Measurements from ENCODE around the gene TRIM34. TPM values are rescaled to one million over a fixed set of nuclear protein-coding genes. Genes with fewer than 3 reads are reported as not detected.
A peak's percentile ranks its signal among the peaks of the same experiment; 100 is the strongest.
"Not testable (repeated sequence)": the region's sequence is repeated elsewhere in the genome, so short reads cannot be mapped to it uniquely, and the experiment has no call there.

TRIM34 gene
- total and polyA plus RNA-seq, 8 donors: 0.29 to 11.4 (median 3.7) TPM; not detected in 1

- H3K4me3 ChIP-seq: peak within 1 kb of the TSS; percentile 30 to 59 (median 50)
- DNase-seq: peak; percentile 48 to 71
- peaks cover 0 to 4% (median 0%) of the 10 kb centered on the region in 4 donors for H3K36me3 ChIP-seq
- TF ChIP-seq, protein P1, sequence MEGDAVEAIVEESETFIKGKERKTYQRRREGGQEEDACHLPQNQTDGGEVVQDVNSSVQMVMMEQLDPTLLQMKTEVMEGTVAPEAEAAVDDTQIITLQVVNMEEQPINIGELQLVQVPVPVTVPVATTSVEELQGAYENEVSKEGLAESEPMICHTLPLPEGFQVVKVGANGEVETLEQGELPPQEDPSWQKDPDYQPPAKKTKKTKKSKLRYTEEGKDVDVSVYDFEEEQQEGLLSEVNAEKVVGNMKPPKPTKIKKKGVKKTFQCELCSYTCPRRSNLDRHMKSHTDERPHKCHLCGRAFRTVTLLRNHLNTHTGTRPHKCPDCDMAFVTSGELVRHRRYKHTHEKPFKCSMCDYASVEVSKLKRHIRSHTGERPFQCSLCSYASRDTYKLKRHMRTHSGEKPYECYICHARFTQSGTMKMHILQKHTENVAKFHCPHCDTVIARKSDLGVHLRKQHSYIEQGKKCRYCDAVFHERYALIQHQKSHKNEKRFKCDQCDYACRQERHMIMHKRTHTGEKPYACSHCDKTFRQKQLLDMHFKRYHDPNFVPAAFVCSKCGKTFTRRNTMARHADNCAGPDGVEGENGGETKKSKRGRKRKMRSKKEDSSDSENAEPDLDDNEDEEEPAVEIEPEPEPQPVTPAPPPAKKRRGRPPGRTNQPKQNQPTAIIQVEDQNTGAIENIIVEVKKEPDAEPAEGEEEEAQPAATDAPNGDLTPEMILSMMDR (IDR thresholded peaks at IDR 0.05): no peak
- TF ChIP-seq POLR2A (IDR thresholded peaks at IDR 0.05) (no peak), POLR2AphosphoS5 (IDR thresholded peaks at IDR 0.05) (peak; percentile 12 to 74 (median 71)), EP300 (IDR thresholded peaks at IDR 0.05) (no peak)
- peaks cover 15 to 51% (median 19%) of the 10 kb centered on the region in 4 donors for H3K4me1 ChIP-seq
- H3K27ac ChIP-seq: peak within 1 kb of the TSS; percentile 84 to 93 (median 86)
- no peaks in the 10 kb centered on the region for H3K9me3 ChIP-seq
- WGBS, 5 donors: 2 to 7% (median 3%) methylated on average over 2 of the region's 2 CpGs
- no peaks in the 10 kb centered on the region for H3K27me3 ChIP-seq
- intact Hi-C loops (cut with DNase I; ENCODE audit: low total_unique reads): no loop called here
Measured at GRCh38 chr11:5689551-5689983, 64.8 kb downstream of the TRIM34 start, which contains the start of gene TRIM22. TRIM22 (plus strand) TSS chr11:5689790; CDS start chr11:5696233, 6,443 bp downstream.

GRCh38 chr11:5690216-5690615 lies 65.4 kb downstream of the TRIM34 start:
- peak overlapping the region in 4 of 5 donors; percentile 84 to 93 (median 86) for H3K27ac ChIP-seq
- H3K27me3 ChIP-seq: no peaks in the 10 kb centered on the region
- peaks cover 13 to 48% (median 17%) of the 10 kb centered on the region in 4 donors for H3K4me1 ChIP-seq
- no peaks in the 10 kb centered on the region for H3K9me3 ChIP-seq
- peak overlapping the region; percentile 30 to 59 (median 50) for H3K4me3 ChIP-seq
- peaks cover 0 to 4% (median 0%) of the 10 kb centered on the region in 4 donors for H3K36me3 ChIP-seq
- intact Hi-C loops (cut with DNase I; ENCODE audit: low total_unique reads): no loop called here
- peak in 1 of 2 donors; percentile 6 for DNase-seq
- WGBS, 5 donors: 6 to 12% (median 9%) methylated on average over 5 of the region's 5 CpGs
- TF ChIP-seq, protein P1 (IDR thresholded peaks at IDR 0.05): no peak
- no peak for TF ChIP-seq EP300 (IDR thresholded peaks at IDR 0.05)
- no peak for TF ChIP-seq POLR2A (IDR thresholded peaks at IDR 0.05)
- no peak for TF ChIP-seq POLR2AphosphoS5 (IDR thresholded peaks at IDR 0.05)

- Histone ChIP-seq H3K4me3 (peak overlapping the region; percentile 30 to 59 (median 50)), H3K27ac (peak overlapping the region; percentile 69 to 93 (median 85))
Measured at GRCh38 chr11:5690736-5691135, 65.9 kb downstream of the TRIM34 start.

DNA sequence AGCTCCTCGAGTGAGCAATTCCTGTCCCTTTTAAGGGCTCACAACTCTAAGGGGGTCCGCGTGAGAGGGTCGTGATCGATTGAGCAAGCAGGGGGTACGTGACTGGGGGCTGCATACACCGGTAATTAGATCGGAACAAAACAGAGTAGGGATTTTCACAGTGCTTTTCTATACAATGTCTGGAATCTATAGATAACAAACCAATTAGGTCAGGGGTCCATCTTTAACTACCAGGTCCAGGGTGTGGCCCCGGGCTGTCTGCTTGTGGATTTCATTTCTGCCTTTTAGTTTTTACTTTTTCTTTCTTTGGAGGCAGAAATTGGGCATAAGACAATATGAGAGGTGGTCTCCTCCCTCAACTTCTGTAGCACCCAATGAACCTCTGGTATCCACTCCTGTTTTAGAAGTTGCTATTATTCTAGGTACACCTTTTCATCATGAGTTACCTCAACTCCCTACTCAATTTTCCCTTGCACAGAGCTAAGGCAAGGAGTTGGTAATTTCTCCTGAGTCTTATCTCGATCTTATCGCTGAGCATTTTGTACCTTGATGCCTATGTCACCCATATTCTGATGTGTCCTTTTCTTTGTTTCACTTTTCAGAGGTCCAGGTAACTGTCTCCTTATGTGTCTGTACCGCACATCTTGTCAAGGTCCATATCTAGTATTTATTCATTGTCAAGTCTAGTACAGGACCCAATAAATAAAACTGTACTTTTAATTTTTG lies 66.6 kb downstream of the TRIM34 start:
- peaks cover 10 to 45% (median 16%) of the 10 kb centered on the region in 4 donors for H3K4me1 ChIP-seq
- WGBS, 5 donors: 55 to 78% (median 70%) methylated on average over 12 of the region's 12 CpGs
- intact Hi-C loops (cut with DNase I; ENCODE audit: low total_unique reads): not testable (repeated sequence)

More at GRCh38 chr11:5690736-5691135, 65.9 kb downstream of the TRIM34 start:
- intact Hi-C loops (cut with DNase I; ENCODE audit: low total_unique reads): no loop called here
- DNase-seq: no peak
- TF ChIP-seq POLR2AphosphoS5 (IDR thresholded peaks at IDR 0.05) (no peak), EP300 (IDR thresholded peaks at IDR 0.05) (no peak)
- TF ChIP-seq, protein P1 (IDR thresholded peaks at IDR 0.05): no peak
- peaks cover 0 to 4% (median under 1%) of the 10 kb centered on the region in 4 donors for H3K36me3 ChIP-seq
- no peaks in the 10 kb centered on the region for H3K27me3 ChIP-seq
- 3 to 16% (median 6%) methylated on average over 5 of the region's 5 CpGs for WGBS, 5 donors
- no peaks in the 10 kb centered on the region for H3K9me3 ChIP-seq
- H3K4me1 ChIP-seq: peaks cover 10 to 45% (median 16%) of the 10 kb centered on the region in 4 donors

More for the DNA sequence above, 66.6 kb downstream of the TRIM34 start:
- H3K9me3 ChIP-seq, DNase-seq, H3K36me3 ChIP-seq, H3K27me3 ChIP-seq: not testable (repeated sequence)
- peak overlapping the region; percentile 30 to 59 (median 50) for H3K4me3 ChIP-seq
- H3K27ac ChIP-seq: peak overlapping the region; percentile 69 to 93 (median 85)

Measured in stomach (tissue), 9 donors.